Measurements from ENCODE around the gene ZC3H4.

- no peak for TF ChIP-seq EP300 (IDR thresholded peaks at IDR 0.05)
- no peak for TF ChIP-seq POLR2A (IDR thresholded peaks at IDR 0.05)
- TF ChIP-seq CTCF (IDR thresholded peaks at IDR 0.05) = no peak
Measured at GRCh38 chr19:47122359-47123335, 9.1 kb upstream of the ZC3H4 start.

All from tibial nerve (tissue), 4 donors.